HEK293T (cell line): ENCODE data around the gene HEXIM1.

Experiments used
- CTCF ChIA-PET: fragments of 350-600 bp; formaldehyde crosslinking; extraction: SDS; loops from one replicate; lab custom pipeline; 2021; ENCODE audit warnings: antibody characterized with exemption, inconsistent platforms; lab: Yijun Ruan, JAX
- POLR2A ChIA-PET: fragments of 350-600 bp; formaldehyde crosslinking; extraction: SDS; loops from one replicate; lab custom pipeline; 2020; ENCODE audit warnings: antibody characterized with exemption, inconsistent platforms; lab: Yijun Ruan, JAX
- DNase-seq: peaks from one replicate; pipeline ENCODE4 v3.0.0; 2012; ENCODE audit warnings: mixed read lengths; ENCODE audit errors: extremely low spot score
- ARNT ChIP-seq: fragments of 450-650 bp; IDR thresholded peaks from 2 replicates; pipeline ENCODE4 v1.6.1; 2017; ENCODE audit warnings: mild to moderate bottlenecking
- BHLHE40 ChIP-seq: fragments of 450-650 bp; IDR thresholded peaks from 2 replicates; pipeline ENCODE4 v1.6.1; 2016; ENCODE audit warnings: mild to moderate bottlenecking, moderate library complexity, borderline replicate concordance
- CTBP1 ChIP-seq: fragments of 450-650 bp; IDR thresholded peaks from 2 replicates; pipeline ENCODE4 v1.6.1; 2016; ENCODE audit warnings: borderline replicate concordance
- ELF4 ChIP-seq: fragments of 450-650 bp; IDR thresholded peaks from 2 replicates; pipeline ENCODE4 v1.6.1; 2017; ENCODE audit warnings: antibody characterized with exemption
- FOXA1 ChIP-seq: fragments of 450-650 bp; IDR thresholded peaks from 2 replicates; pipeline ENCODE4 v1.6.1; 2016; ENCODE audit warnings: mild to moderate bottlenecking
- FOXK2 ChIP-seq: fragments of 450-650 bp; IDR thresholded peaks from 2 replicates; pipeline ENCODE4 v1.6.1; 2016; ENCODE audit warnings: mild to moderate bottlenecking
- FOXM1 ChIP-seq: fragments of 450-650 bp; IDR thresholded peaks from 2 replicates; pipeline ENCODE4 v1.6.1; 2017; ENCODE audit warnings: mild to moderate bottlenecking, borderline replicate concordance
- HDGF ChIP-seq: fragments of 450-650 bp; IDR thresholded peaks from 2 replicates; pipeline ENCODE4 v1.6.1; 2017; ENCODE audit warnings: antibody characterized with exemption, borderline replicate concordance
- L3MBTL2 ChIP-seq: fragments of 450-650 bp; conservative IDR thresholded peaks from 2 replicates; pipeline ENCODE4 v1.6.1; 2016; ENCODE audit warnings: mild to moderate bottlenecking
- LEF1 ChIP-seq: fragments of 450-650 bp; IDR thresholded peaks from 2 replicates; pipeline ENCODE4 v1.6.1; 2017; ENCODE audit warnings: mild to moderate bottlenecking, borderline replicate concordance
- NFRKB ChIP-seq: fragments of 450-650 bp; IDR thresholded peaks from 2 replicates; pipeline ENCODE4 v1.6.1; 2016; ENCODE audit warnings: mild to moderate bottlenecking, moderate library complexity
- PKNOX1 ChIP-seq: fragments of 450-650 bp; IDR thresholded peaks from 2 replicates; pipeline ENCODE4 v1.6.1; 2016
- SP1 ChIP-seq: fragments of 450-650 bp; IDR thresholded peaks from 2 replicates; pipeline ENCODE4 v1.6.1; 2017
- SUZ12 ChIP-seq: fragments of 450-650 bp; IDR thresholded peaks from 2 replicates; pipeline ENCODE4 v1.6.1; 2016; ENCODE audit warnings: mild to moderate bottlenecking
- TARDBP ChIP-seq: fragments of 450-650 bp; IDR thresholded peaks from 2 replicates; pipeline ENCODE4 v1.6.1; 2016
- ZNF384 ChIP-seq: fragments of 450-650 bp; IDR thresholded peaks from 2 replicates; pipeline ENCODE4 v1.6.1; 2016

Gene HEXIM1

DNA sequence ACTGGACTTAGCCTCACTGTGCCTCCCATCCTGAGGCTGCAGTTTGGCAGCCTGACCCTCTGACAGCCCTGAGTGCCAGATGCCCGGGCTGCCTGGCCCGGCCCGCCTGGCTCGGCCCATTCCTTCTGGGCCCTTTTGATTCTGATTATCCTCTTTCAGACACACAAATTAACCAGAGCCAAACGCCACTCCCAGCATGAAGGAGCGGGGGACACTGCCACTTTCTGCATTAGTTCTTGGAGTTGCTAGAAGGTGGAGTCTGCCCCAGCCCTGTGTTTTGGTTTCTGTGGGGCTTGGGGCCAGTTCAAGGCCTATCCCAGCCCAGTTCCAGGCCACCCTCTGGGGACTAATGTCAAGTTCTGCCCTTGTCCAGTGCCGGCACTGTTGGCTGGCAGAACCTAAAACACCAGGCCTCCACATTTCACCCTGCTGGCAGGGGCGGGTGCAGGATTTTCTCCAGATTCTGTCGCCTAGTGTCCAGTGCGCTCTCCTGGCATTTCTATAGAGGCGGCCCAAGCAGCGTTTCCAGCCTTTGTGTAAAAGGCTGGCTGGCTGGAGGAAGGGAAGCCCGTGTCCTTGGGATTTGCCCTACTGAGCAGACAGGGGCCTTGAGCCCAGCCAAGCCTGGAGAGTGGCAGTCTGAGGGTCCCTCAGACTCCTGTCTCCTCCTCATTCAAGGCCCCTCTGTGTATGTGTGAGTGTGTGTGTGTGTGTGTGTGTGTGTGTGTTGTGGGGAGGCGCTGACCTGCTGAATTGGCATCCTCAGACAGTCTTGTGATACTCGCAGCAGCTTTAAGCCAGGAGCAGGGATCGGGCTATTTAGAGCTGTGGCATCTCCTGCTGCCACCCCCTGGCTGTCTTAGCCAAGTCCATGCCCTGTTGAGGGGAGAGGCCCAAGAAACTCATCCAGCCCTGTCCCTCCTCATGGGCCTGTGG lies 37.3 kb upstream of the HEXIM1 start:
- no peak for TF ChIP-seq NFRKB
- TF ChIP-seq TARDBP: no peak
- TF ChIP-seq FOXM1: no peak
- no peak for TF ChIP-seq HDGF
- no peak for TF ChIP-seq PKNOX1
- TF ChIP-seq ELF4: no peak
- no peak for TF ChIP-seq SUZ12
- no peak for TF ChIP-seq ARNT
- POLR2A ChIA-PET: no interaction called here
- DNase-seq: no peak
- CTCF ChIA-PET: interaction anchor here (0.7 kb wide), 1 partner anchor 15 kb away, joined by 3 read pairs; no protein-coding TSS in a partner anchor

DNA sequence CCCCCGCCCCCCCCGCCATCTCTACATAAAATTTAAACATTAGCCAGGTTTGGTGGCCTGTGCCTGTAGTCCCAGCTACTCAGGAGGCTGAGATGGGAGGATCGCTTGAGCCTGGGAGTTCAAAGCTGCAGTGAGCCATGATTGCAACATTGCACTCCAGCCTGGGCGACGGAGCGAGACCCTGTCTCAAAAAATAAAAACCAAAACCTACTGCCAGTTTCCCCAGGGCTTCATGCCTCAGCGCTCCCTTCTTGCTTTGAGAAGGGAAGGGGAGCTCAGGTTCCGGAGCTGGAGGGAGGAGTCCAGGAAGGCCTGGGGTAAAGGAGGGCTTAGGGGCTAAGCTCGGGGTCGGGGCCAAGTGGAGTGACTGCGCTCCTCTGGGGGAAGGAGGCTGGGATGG lies 36.4 kb upstream of the HEXIM1 start:
- DNase-seq: no peak
- POLR2A ChIA-PET: interaction anchor here (1.0 kb wide), 1 partner anchor 51 kb away, joined by 4 read pairs; the partner anchor contains the start of gene NMT1
- TF ChIP-seq BHLHE40 (no peak), CTBP1 (no peak), TARDBP (no peak), SUZ12 (no peak), NFRKB (no peak), FOXM1 (no peak), SP1 (no peak), ZNF384 (no peak)
- CTCF ChIA-PET: interaction anchor here (0.7 to 0.8 kb wide), 2 partner anchors 16 to 24 kb away, joined by 3 read pairs; partner anchors contain the start of gene ACBD4

- ChIA-PET CTCF (no interaction called here), POLR2A (interaction anchor here (1.0 kb wide), 1 partner anchor 52 kb away, joined by 4 read pairs; the partner anchor contains the start of gene NMT1)
- TF ChIP-seq NFRKB: no peak
- no peak for TF ChIP-seq ELF4
- TF ChIP-seq LEF1: no peak
- TF ChIP-seq CTBP1: no peak
- DNase-seq: no peak
Observed at GRCh38 chr17:45112559-45113423, 35.5 kb upstream of the HEXIM1 start.

DNA sequence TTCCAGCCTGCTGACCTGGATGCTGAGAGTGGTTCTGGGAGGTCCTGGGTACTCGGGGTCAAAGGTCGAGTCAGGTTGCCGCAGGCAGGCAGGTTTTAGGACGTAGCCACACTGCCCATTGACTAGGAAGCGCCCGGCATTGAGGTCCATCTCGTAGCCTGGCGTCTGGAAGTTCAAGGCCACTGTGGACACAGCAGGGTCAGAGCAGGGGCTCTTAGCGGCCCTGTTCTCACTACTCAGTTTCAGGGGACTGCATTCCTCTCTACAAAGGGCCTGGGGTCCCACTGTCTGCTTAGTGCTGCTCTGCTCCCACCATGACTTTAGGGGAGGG lies 34.9 kb upstream of the HEXIM1 start:
- POLR2A ChIA-PET: no interaction called here
- DNase-seq: no peak
- CTCF ChIA-PET: no interaction called here
- no peak for TF ChIP-seq CTBP1
- TF ChIP-seq TARDBP: no peak
- TF ChIP-seq ZNF384: no peak
- no peak for TF ChIP-seq PKNOX1
- TF ChIP-seq SP1: no peak
- no peak for TF ChIP-seq FOXM1
- no peak for TF ChIP-seq LEF1
- TF ChIP-seq FOXK2: no peak
- no peak for TF ChIP-seq SUZ12
- TF ChIP-seq HDGF: no peak
- no peak for TF ChIP-seq FOXA1
- TF ChIP-seq NFRKB: no peak

DNA sequence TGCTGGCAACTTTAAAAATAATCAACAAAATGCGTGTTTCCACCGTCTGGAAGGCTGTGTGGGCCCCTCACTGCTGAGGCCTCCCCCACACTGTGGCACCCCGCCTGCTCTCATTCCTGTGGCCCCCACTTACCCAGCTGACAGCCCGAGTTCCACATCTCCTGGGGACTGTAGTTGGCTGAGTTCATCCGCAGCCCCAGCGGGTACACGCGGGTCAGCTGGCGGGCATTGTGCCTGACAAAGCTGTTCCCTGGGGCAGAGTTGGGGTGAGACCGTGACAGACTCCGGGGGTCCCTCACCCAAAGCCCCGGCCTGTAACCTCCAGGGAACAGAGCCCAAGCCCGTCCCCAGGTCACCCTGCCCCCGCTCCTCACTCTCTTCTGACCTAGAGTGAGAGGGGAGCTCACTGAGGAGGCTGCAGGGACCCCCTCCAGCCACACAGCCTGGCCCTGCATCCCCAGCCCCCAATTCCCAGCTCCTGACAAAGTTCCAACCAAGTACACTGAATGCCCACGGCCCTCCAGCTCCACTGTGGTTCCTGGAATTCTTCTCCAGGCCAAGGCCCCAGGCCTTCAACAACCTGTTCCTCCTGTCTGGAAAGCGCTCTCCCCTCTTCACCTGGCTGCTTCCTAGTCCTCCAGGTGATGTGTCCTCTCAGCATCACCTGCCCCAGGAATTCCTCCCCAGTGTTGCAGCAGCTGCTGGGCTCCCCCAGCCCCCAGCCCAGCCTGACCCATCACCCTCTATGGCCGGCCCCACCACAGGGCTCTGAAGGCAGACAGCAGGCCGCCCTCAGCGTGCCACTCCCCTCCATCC lies 34.0 kb upstream of the HEXIM1 start:
- ChIA-PET POLR2A (interaction anchor here (1.2 kb wide), 1 partner anchor 92 kb away, joined by 3 read pairs; no protein-coding TSS in a partner anchor), CTCF (interaction anchor here (1.0 to 1.8 kb wide), 2 partner anchors 15 to 21 kb away, joined by 3 to 10 read pairs; partner anchors contain the start of gene ACBD4)
- DNase-seq: no peak
- TF ChIP-seq NFRKB (no peak), FOXA1 (no peak), LEF1 (no peak), ELF4 (no peak), CTBP1 (no peak), ZNF384 (no peak), SUZ12 (no peak), SP1 (no peak), PKNOX1 (no peak), L3MBTL2 (no peak), HDGF (no peak), ARNT (no peak), BHLHE40 (no peak), FOXM1 (no peak), TARDBP (no peak), FOXK2 (no peak)
